NCI-H146 (cell line): ENCODE measurements around the gene SETBP1.

ENCODE experiments used
- DNase-seq: peaks from one replicate; lab custom pipeline; 2025; lab: John Stamatoyannopoulos, UW

Gene SETBP1

DNA sequence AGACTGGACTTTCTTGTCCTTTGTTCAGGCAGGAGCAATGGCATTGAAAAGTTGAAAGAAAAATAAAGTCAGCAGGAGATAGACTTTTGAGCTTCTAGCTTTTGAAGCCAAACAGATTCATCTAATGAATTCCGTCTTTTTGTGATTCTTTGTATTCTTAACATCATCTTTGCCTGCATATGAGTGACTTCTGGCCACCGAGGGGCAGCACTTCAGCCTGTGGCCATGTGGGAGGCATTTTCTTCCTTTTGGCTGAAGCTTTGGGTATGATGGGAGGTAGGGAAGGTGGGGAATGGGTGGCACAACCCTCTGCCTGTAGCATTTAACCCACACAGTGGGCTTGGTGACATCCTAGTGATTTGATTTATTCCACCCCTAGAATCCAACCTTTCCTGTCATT is 220.6 kb downstream of the SETBP1 start:
- no peak for DNase-seq

DNA sequence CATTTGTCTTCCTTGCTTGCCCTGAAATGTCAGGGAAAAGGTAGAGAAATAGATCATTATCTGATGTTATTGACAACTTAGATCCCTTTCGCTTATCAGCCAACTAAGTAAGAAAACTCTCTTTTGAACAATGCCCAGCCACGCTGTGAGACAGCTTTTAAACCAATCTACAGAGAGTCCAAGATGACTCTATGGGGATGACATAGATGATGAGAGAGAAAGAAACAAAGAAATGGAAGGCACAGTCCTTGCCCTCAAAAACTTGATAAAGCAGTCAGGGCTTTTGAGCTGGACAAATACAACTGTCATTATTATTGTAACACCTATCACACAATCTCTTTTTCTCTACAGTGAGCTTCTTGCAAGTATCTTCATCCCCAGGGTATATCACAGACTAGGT is 222.6 kb downstream of the SETBP1 start:
- DNase-seq: no peak

- DNase-seq: no peak
Measured at GRCh38 chr18:44904768-44905167, 224.1 kb downstream of the SETBP1 start.

DNA sequence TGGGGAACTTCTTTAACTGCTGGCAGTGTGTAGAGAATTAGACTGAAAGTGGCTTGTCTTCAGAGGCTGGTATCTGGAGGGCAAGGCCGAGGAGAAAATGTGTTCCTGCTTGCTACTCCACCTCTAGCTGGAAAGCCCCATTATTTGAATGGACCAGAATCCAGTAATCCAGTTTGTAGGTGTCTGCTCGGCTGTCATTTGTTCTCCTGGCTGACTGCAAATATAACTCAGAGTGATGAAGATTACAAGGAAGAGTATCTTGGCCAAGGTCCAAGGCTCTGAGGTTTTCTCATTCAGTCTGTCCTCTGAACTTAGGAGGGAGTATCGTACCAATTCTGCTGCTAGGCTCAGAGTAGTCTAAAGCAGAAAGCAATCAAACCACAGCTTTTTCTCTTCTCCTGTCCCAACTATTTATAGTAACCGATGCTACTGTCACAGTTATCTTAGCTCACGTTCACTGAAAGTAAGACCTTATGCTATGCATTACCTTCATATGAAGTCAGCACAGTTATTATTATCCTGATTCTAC is 228.6 kb downstream of the SETBP1 start:
- DNase-seq: no peak

- DNase-seq: no peak
Measured at GRCh38 chr18:44911260-44911659, 230.6 kb downstream of the SETBP1 start.

DNA sequence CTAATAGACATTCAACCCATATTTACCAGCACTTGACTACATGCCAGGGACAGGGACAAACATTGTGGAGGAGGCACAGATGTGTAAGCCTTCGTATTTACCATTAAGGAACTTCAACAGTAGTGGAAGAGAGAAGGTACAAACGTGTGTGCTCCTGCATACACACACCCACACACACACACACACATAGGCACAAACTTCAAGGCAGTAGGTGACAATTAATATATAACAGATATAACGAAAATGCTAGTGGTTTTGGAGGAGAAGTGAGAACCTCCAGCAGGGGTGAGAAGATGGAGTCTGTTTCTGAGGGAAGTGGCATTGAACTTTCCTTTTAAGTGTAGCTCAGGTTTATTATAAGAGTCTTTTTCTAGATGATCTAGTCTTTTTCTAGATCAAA is 231.1 kb downstream of the SETBP1 start:
- DNase-seq: no peak

DNA sequence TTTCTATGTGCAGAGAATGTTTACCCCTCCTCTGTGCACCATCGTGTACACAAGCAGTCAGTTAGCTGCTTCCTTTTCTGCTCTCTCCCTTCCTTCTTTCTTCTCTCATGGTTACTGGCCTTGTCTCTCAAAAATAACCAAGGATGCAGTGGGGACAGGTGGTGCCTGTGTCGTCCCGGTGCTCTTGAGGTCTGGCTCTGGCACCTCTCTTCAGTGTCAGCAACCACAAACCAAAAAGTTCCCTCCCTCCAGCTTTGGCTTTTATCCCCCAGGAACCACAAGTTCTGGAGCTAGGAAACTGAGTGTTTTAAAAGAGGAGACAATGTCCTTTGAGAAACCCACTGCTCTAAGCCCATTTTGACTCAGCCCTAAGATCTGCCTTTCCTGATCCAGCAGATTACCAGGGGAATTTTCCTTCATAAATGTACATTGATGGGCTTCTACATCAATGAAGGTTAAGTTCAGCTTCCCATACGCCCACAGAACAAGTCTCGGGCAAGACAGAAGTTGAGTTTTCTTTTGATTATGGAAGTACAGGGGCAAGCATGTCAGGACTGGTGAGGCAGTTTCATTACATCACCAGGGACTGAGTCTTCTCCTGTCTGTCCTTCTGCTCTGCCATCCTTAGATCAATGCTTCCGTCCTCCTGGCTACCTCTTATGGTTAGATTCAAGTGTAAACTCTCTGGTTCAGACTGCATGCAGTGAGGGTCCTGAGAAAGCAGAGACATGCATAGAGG is 232.2 kb downstream of the SETBP1 start:
- DNase-seq: no peak

DNA sequence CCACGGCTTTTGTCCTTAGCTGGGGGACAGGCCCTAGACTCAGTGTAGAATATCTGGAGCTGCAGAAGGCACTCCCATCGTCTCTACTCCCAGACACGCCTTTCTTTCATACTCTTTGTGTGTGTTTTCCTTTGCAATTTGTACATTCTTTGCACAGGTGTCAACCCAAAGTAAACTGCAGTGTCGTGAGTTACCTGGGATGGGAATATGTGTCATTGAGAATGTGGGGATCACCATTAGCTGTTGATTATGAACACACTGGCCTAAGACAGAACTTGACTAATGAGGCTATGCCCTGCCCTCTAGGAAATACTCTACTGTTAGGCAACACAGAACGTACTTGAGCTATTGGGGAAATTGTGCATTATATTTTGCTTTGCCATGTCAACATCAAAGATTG is 233.3 kb downstream of the SETBP1 start:
- DNase-seq: no peak

DNA sequence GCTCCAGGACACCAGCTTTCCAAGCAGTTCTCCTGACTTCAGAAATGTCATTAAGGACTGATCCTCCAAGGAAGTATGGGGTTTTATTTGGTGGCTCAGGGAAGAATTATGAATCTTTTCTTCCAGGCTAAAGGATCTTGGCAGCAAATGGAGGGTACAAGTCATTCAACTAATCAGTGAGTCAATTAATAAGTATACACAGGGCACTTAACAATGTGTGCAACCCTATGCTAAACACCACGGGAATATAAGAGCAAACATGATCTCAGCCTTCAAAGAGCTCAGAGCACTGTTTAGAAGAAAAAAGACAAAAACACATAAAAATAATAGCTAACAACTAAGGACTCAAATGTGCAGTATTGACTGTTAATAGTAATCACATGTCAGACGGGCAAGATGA is 234.5 kb downstream of the SETBP1 start:
- DNase-seq: no peak

GRCh38 chr18:44915661-44916060 is 235.0 kb downstream of the SETBP1 start:
- no peak for DNase-seq

DNA sequence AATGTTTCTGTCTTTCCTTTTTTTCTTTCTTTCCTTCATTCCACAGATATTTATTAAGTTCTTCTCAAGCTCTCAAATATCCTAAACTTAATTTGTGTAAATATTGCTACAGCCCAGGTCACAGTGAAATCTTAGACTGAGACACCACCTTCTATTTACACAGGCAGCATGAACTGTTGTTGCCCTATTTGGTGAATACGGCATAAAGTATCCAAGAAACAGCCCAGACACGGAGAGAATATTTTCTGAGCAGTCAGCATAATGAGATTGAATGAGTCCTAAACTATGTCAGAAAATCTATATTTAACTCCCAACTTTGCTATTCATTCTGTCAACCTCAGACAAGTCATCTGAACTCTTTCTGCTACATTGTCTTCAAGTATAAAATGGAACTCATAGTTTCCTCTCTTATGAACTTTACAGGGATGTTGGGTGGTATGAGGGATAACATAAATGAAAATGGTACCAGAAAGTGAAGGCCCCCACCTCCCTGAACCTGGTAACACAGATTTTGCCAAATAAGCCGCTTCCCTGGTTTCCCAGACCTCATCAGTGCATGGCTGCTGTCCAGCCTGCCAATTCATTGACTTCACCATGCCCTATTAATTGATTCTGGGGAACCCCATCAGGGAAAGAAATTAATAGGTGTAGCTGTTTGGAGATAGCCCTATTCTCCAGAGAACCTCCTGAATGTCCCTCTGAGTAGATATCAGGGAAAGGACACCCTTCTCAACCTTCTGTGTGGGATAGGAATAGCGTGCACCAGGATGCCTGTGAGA is 235.9 kb downstream of the SETBP1 start:
- no peak for DNase-seq

DNA sequence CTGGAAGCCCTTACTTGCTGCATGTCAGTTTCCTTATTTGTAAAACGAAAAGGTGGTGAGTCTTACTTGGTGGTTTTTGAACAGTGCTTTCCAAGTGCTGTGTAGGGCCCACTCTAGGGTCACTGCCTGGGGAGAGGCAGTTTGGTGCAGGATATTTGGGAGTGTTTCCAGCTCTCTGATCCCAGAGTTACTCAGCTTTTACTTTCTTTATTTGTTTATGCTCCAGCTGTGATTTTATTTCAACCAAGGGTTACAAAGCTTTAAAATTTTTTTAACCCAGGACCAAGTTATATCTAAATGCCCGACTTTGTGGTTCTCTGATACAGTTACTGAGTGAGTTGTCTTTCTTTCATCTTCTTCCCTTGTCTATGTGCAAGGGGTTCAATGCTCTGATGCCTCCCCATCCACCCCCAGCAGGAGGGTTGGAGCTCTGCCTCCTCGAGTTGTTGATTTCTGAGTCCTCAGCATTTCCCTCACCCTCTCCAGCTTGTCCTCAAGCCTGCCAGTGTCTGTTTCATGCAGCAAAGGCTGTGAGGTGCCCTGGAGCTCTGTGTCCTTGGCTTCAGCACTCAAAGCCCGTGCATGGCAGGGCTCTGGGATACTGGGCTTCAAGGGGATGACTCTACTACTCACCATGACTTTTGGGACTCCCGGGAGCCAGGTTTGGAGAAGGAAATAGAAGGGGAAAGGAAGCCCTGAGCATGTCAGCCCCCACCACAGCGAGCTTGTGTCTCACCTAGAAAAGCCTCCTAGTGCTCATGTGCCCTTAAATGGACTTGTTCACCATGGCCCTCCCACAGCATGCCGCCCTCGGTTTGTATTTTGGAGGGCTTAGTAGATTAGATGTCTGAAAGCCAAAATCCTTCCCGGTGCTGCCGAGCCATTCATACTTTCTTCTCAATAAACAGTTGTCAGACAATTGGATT is 236.8 kb downstream of the SETBP1 start:
- DNase-seq: no peak

DNA sequence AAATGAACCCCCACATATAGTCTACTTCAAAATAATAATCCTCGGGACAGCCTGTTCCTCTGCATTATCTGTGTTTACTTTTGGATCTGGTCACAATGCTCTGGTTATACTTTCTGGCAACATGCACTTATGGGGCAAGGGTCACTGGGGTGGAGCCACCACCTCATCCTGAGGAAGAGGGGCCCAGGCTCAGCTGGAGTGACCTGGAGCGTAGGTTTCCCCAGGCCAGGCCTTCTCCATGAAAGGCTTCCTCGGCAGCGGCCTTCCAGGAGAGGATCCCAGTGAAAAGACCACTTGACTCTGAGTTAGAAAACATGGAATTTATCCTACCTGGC is 237.4 kb downstream of the SETBP1 start:
- DNase-seq: no peak

GRCh38 chr18:44920441-44920840 is 239.8 kb downstream of the SETBP1 start:
- no peak for DNase-seq

GRCh38 chr18:44921974-44922373 is 241.3 kb downstream of the SETBP1 start:
- no peak for DNase-seq

- DNase-seq: no peak
Measured at GRCh38 chr18:44922968-44923367, 242.3 kb downstream of the SETBP1 start.

DNA sequence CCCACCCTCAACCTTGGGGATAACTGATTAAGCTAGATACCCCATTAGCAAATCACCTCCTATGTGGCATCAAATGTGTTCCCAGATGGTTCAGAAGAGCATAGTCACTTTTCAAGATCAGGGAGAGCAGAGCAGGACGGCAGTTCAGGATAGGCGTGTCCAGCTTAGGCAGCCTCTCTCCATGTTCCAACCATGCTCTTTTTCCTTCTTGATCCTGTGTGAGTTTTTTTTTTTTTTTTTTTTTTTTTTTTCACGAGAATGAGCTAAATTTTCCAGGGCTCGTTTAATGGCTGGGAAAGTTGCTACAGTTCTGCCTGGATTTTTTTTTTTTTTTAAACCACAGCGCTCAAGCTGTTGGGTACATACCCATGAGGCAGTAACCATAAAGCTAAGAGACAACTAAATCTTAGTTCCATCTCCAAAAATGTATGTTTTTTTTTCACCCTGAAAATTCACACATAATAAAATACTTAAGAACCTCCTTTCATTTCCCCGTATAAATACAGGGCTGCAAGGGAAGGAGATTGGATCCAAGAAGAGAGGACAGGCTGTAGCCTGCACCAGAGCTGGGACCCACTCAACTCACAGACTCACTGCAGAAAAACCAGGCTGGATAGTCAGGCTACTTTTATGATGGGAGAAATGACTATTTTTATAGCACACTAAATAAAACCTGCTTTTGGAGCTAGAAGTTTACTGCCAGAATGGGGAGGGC is 244.3 kb downstream of the SETBP1 start:
- no peak for DNase-seq

- DNase-seq: peak; percentile 40
Measured at GRCh38 chr18:44927127-44927849, 246.6 kb downstream of the SETBP1 start.

DNA sequence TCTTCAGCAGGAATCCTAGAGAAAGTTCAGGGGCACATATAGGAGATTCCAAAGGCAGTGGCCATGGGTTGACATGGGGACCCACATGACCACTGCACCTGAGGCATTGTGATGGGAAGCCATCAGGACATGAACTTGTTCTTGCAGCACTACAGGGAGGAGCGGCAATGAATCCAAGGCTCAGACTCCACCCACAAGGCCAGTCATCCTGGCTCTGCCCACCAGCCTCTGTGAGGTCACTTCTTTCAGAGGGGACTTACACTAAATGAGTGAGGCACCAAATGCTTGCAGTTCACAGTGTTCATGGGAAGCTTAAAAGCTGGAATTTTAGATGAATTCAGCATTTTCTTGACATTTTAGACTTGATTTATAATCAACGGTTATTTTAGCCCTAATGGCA is 254.2 kb downstream of the SETBP1 start:
- DNase-seq: no peak

DNA sequence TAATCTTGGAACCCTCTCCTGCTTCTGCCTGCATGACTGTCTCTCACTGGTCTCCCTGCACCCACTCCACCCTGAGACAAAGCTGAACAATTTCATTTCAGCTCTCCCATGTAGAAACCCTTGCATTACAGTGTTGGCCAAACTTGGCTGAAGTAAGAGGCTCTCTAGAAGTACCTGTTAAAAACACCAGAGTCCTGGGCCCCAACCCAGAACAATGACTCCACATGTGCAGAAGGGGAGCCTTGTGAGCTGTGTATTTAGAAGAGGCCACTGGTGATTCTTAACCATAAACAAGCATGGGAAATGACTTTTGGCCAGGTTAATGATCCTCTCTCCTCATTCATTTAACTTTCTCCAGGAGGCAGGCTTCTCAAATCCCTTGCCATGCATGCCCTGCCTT is 254.8 kb downstream of the SETBP1 start:
- DNase-seq: no peak

- no peak for DNase-seq
Measured at GRCh38 chr18:44936485-44936884, 255.8 kb downstream of the SETBP1 start.
